Liver (tissue), 9 donors: ENCODE results near the gene DPF3. TPM values are rescaled to one million over a fixed set of nuclear protein-coding genes. Genes with fewer than 3 reads are reported as not detected.

Source experiments
- DNase-seq: peaks from one replicate; pipeline ENCODE4 v3.0.0-alpha.2; 2017; ENCODE audit warnings: low spot score
- H3K27ac ChIP-seq, 2 donors: one replicate each; pipeline ENCODE4 v1.7.0; 2013; ENCODE audit warnings: inconsistent platforms in 2 of 2, low read length in 2 of 2, control low read depth in 1 of 2, low read depth in 1 of 2, mild to moderate bottlenecking in 1 of 2
- H3K27me3 ChIP-seq, 4 donors: one replicate each; pipeline versions ENCODE4 v1.6.1 to v1.7.0; 2013; ENCODE audit warnings: low read length in 3 of 4, inconsistent platforms in 1 of 4, mild to moderate bottlenecking in 1 of 4, moderate library complexity in 1 of 4; ENCODE audit not compliant: control insufficient read depth in 4 of 4, insufficient read depth in 4 of 4
- H3K36me3 ChIP-seq, 4 donors: one replicate each; pipeline versions ENCODE4 v1.6.1 to v1.7.0; 2013; ENCODE audit warnings: low read length in 3 of 4, mild to moderate bottlenecking in 3 of 4, low read depth in 1 of 4, moderate library complexity in 1 of 4; ENCODE audit not compliant: control insufficient read depth in 4 of 4, insufficient read depth in 3 of 4
- H3K4me1 ChIP-seq, 4 donors: one replicate each; pipeline versions ENCODE4 v1.6.1 to v1.7.0; 2013; ENCODE audit warnings: low read length in 3 of 4, mild to moderate bottlenecking in 3 of 4, moderate library complexity in 1 of 4; ENCODE audit not compliant: control insufficient read depth in 4 of 4, insufficient read depth in 4 of 4
- H3K4me3 ChIP-seq, 3 donors: one replicate each; pipeline versions ENCODE4 v1.6.1 to v1.7.0; 2013; ENCODE audit warnings: low read length in 3 of 3, control low read depth in 1 of 3, low read depth in 1 of 3, mild to moderate bottlenecking in 1 of 3
- H3K9ac ChIP-seq, 2 donors: one replicate each; pipeline ENCODE4 v1.7.0; 2013; ENCODE audit warnings: low read length in 2 of 2, mild to moderate bottlenecking in 2 of 2, moderate library complexity in 2 of 2, control low read depth in 1 of 2, low read depth in 1 of 2
- H3K9me3 ChIP-seq, 4 donors: one replicate each; pipeline versions ENCODE4 v1.6.1 to v1.7.0; 2013; ENCODE audit warnings: low read length in 3 of 4; ENCODE audit not compliant: control insufficient read depth in 4 of 4
- ATF3 ChIP-seq: IDR thresholded peaks from 2 replicates; pipeline ENCODE4 v1.6.1; 2016; ENCODE audit warnings: antibody characterized with exemption
- CTCF ChIP-seq: fragments of 150-350 bp; IDR thresholded peaks from 2 replicates; pipeline ENCODE4 v1.5.1; 2017; ENCODE audit warnings: improper control_type of control experiment, low read depth, low read length; ENCODE audit not compliant: missing input control
- EGR1 ChIP-seq, 2 donors: IDR thresholded peaks; 2 replicates each; pipeline ENCODE4 v1.6.1; 2016 to 2018; ENCODE audit warnings: antibody characterized with exemption in 2 of 2, low read depth in 2 of 2
- FOXA1 ChIP-seq: IDR thresholded peaks from 2 replicates; pipeline ENCODE4 v1.6.1; 2016; ENCODE audit warnings: antibody characterized with exemption
- FOXA2 ChIP-seq: IDR thresholded peaks from 2 replicates; pipeline ENCODE4 v1.6.1; 2016; ENCODE audit warnings: antibody characterized with exemption
- GABPA ChIP-seq, 2 donors: IDR thresholded peaks in 1 of 2; conservative IDR thresholded peaks in 1 of 2; 2 replicates each; pipeline ENCODE4 v1.6.1; 2016; ENCODE audit warnings: antibody characterized with exemption in 2 of 2, mild to moderate bottlenecking in 1 of 2, moderate library complexity in 1 of 2
- HNF4A ChIP-seq, 2 donors: conservative IDR thresholded peaks; 2 replicates each; pipeline ENCODE4 v1.6.1; 2016; ENCODE audit warnings: antibody characterized with exemption in 2 of 2, mild to moderate bottlenecking in 2 of 2
- HNF4G ChIP-seq: IDR thresholded peaks from 2 replicates; pipeline ENCODE4 v1.6.1; 2016; ENCODE audit warnings: antibody characterized with exemption
- JUND ChIP-seq, 2 donors: IDR thresholded peaks; 2 replicates each; pipeline ENCODE4 v1.6.1; 2016; ENCODE audit warnings: antibody characterized with exemption in 2 of 2
- MAX ChIP-seq: IDR thresholded peaks from 2 replicates; pipeline ENCODE4 v1.6.1; 2016; ENCODE audit warnings: antibody characterized with exemption
- NR2F2 ChIP-seq: IDR thresholded peaks from 2 replicates; pipeline ENCODE4 v1.6.1; 2016; ENCODE audit warnings: antibody characterized with exemption
- RAD21 ChIP-seq, 2 donors: IDR thresholded peaks; 2 replicates each; pipeline ENCODE4 v1.6.1; 2016; ENCODE audit warnings: antibody characterized with exemption in 2 of 2, mild to moderate bottlenecking in 2 of 2
- REST ChIP-seq: IDR thresholded peaks from 2 replicates; pipeline ENCODE4 v1.6.1; 2016; ENCODE audit warnings: antibody characterized with exemption, mild to moderate bottlenecking
- RXRA ChIP-seq, 2 donors: IDR thresholded peaks; 2 replicates each; pipeline ENCODE4 v1.6.1; 2017 to 2018; ENCODE audit warnings: antibody characterized with exemption in 2 of 2, mild to moderate bottlenecking in 1 of 2
- SP1 ChIP-seq: IDR thresholded peaks from 2 replicates; pipeline ENCODE4 v1.6.1; 2018; ENCODE audit warnings: antibody characterized with exemption, mild to moderate bottlenecking
- TAF1 ChIP-seq: conservative IDR thresholded peaks from 2 replicates; pipeline ENCODE4 v1.6.1; 2016; ENCODE audit warnings: antibody characterized with exemption, mild to moderate bottlenecking
- YY1 ChIP-seq: IDR thresholded peaks from 2 replicates; pipeline ENCODE4 v1.6.1; 2016; ENCODE audit warnings: antibody characterized with exemption, mild to moderate bottlenecking
- ZBTB33 ChIP-seq: IDR thresholded peaks from 2 replicates; pipeline ENCODE4 v1.6.1; 2016; ENCODE audit warnings: antibody characterized with exemption
- WGBS: extraction: QIAGEN DNeasy Blood & Tissue Kit; methylation state at CpG from one replicate; pipeline ENCODE4 v1.1.7; 2013; 5-methylcytosine and 5-hydroxymethylcytosine counted together
- polyA plus RNA-seq, 2 donors: library from polyadenylated mRNA; stranded (reverse) in 1 of 2; unstranded in 1 of 2; fragments of 200-250 nt in 1 of 2; fragments of >200 nt in 1 of 2; fragmentation: Nextera tagmentation in 1 of 2; extraction: Ambion mirVana in 1 of 2; gene quantifications; one replicate each; pipeline versions ENCODE4 v1.2.1 to v1.2.3, GENCODE V29; 2013 to 2015
- total RNA-seq, 2 donors: library from RNA; depleted of rRNA; stranded (reverse); fragments of >200 nt; gene quantifications; one replicate each; pipeline ENCODE4 v1.2.3, GENCODE V29; 2014
- donor health status: healthy.
- donor health status: healthy.
- donor health status: healthy.
- donor health status: healthy.
- donor health status: healthy.

DPF3 gene
- total and polyA plus RNA-seq, 4 donors: 1.1 to 23.2 (median 2.5) TPM

- TF ChIP-seq RAD21 (IDR thresholded peaks at IDR 0.05): no peak
- TF ChIP-seq RXRA (IDR thresholded peaks at IDR 0.05): no peak
- no peak for TF ChIP-seq ZBTB33
Observed at GRCh38 chr14:72679141-72679535, 214.8 kb downstream of the DPF3 start (continued).

- Histone ChIP-seq H3K4me3 (no peak overlapping the region), H3K27ac (no peak overlapping the region), H3K9me3 (no peaks in the 10 kb centered on the region), H3K9ac (no peak overlapping the region), H3K4me1 (no peaks in the 10 kb centered on the region), H3K36me3 (peaks cover 0 to 14% (median 5%) of the 10 kb centered on the region in 4 donors), H3K27me3 (no peaks in the 10 kb centered on the region)
- WGBS: 95% methylated on average over 5 of the region's 5 CpGs
- TF ChIP-seq FOXA1 (no peak), CTCF (no peak), RXRA (IDR thresholded peaks at IDR 0.05) (no peak), YY1 (no peak), JUND (IDR thresholded peaks at IDR 0.05) (no peak), HNF4G (no peak), HNF4A (conservative IDR thresholded peaks at IDR 0.05) (no peak), MAX (no peak), EGR1 (IDR thresholded peaks at IDR 0.05; ENCODE audit: low read depth in 2 of 2) (no peak), ZBTB33 (no peak), TAF1 (no peak), SP1 (no peak), NR2F2 (no peak), REST (no peak), ATF3 (no peak), GABPA (IDR thresholded peaks at IDR 0.05 in 1 of 2, conservative IDR thresholded peaks at IDR 0.05 in 1 of 2) (no peak), FOXA2 (no peak), RAD21 (IDR thresholded peaks at IDR 0.05) (no peak)
- no peak for DNase-seq
Observed at GRCh38 chr14:72678356-72678755, 215.5 kb downstream of the DPF3 start.
